Natural killer cell (primary cell): ENCODE measurements around the gene MCM7. TPM values are rescaled to one million over a fixed set of nuclear protein-coding genes. Genes with fewer than 3 reads are reported as not detected.

Experiments
- ATAC-seq, 3 donors: fragments of 150-1000 bp in 2 of 3; fragments of 200-7000 bp in 1 of 3; cut with Tn5 transposase; 1 replicate in 1 of 3; 2 replicates in 2 of 3; pipeline ENCODE4 v1.10.0; 2021; ENCODE audit warnings: mild to moderate bottlenecking in 2 of 3, moderate library complexity in 2 of 3
- DNase-seq, 2 donors: peaks; one replicate each; pipeline versions ENCODE4 v3.0.0 to v3.0.0-alpha.2; 2013 to 2021; ENCODE audit warnings: mixed read lengths in 1 of 2
- H3K27ac ChIP-seq: one replicate; pipeline ENCODE4 v1.5.1; 2013; ENCODE audit warnings: mild to moderate bottlenecking, low read length
- H3K27me3 ChIP-seq: one replicate; pipeline ENCODE4 v1.6.1; 2013; ENCODE audit warnings: low read length; ENCODE audit not compliant: control insufficient read depth, insufficient read depth
- H3K36me3 ChIP-seq: one replicate; pipeline ENCODE4 v1.6.1; 2013; ENCODE audit warnings: low read length; ENCODE audit not compliant: control insufficient read depth, insufficient read depth
- H3K4me1 ChIP-seq: one replicate; pipeline ENCODE4 v1.6.1; 2013; ENCODE audit warnings: low read length; ENCODE audit not compliant: control insufficient read depth, insufficient read depth
- H3K4me3 ChIP-seq: one replicate; pipeline ENCODE4 v1.5.1; 2013; ENCODE audit warnings: low read length
- H3K9me3 ChIP-seq: one replicate; pipeline ENCODE4 v1.6.1; 2013; ENCODE audit warnings: low read length; ENCODE audit not compliant: control insufficient read depth, insufficient read depth
- H3K27ac Mint-ChIP-seq, 2 donors: one replicate each; pipeline ENCODE4 v1.8.0; 2022; ENCODE audit warnings: mild to moderate bottlenecking in 2 of 2, mixed read lengths in 2 of 2, moderate library complexity in 1 of 2
- H3K27me3 Mint-ChIP-seq, 2 donors: one replicate each; pipeline ENCODE4 v1.8.0; 2022; ENCODE audit warnings: low read depth in 2 of 2, mixed read lengths in 2 of 2
- H3K36me3 Mint-ChIP-seq: one replicate; pipeline ENCODE4 v1.8.0; 2022; ENCODE audit warnings: mixed read lengths
- H3K4me1 Mint-ChIP-seq, 2 donors: one replicate each; pipeline ENCODE4 v1.8.0; 2022; ENCODE audit warnings: mixed read lengths in 2 of 2
- H3K4me3 Mint-ChIP-seq: one replicate; pipeline ENCODE4 v1.8.0; 2022; ENCODE audit warnings: mild to moderate bottlenecking, moderate library complexity, mixed read lengths
- H3K9me3 Mint-ChIP-seq, 2 donors: one replicate each; pipeline ENCODE4 v1.8.0; 2022; ENCODE audit warnings: mixed read lengths in 2 of 2
- CTCF ChIP-seq: fragments of 200-600 bp; IDR thresholded peaks from one replicate; pipeline ENCODE4 v1.8.0; 2022; ENCODE audit warnings: antibody characterized with exemption
- WGBS: methylation state at CpG from one replicate; pipeline ENCODE4 v1.1.7; 2013; ENCODE audit warnings: missing lambda C conversion rate; ENCODE audit not compliant: insufficient coverage; 5-methylcytosine and 5-hydroxymethylcytosine counted together
- intact Hi-C: fragments of 100-400 bp; cut with micrococcal nuclease; formaldehyde crosslinking; loops from one replicate; pipeline ENCODE4 v1.14.2; 2022
- total RNA-seq, 4 donors: library from RNA; stranded (reverse); fragments of 120-200 nt in 1 of 4; gene quantifications; one replicate each; pipeline versions ENCODE4 v1.2.3 to v1.2.4, GENCODE V29; 2013 to 2022

MCM7 gene
- total RNA-seq, 3 donors from 2014 or later (not counting 1 experiment from before 2014, with no cell fraction given), result 112 to 214 (median 137) TPM

- intact Hi-C loops, result no loop called here
- H3K9me3 Mint-ChIP-seq, result no peaks in the 10 kb centered on the region
- no peaks in the 10 kb centered on the region for H3K27me3 Mint-ChIP-seq
- no peak for ATAC-seq
- no peaks in the 10 kb centered on the region for H3K27me3 ChIP-seq
- H3K4me1 Mint-ChIP-seq, result peaks cover 36 to 47% of the 10 kb centered on the region in 2 donors
- no peak for TF ChIP-seq CTCF
- WGBS, result 95% methylated on average over 10 of the region's 10 CpGs
- H3K4me3 Mint-ChIP-seq, result peak overlapping the region; percentile 78
- H3K27ac Mint-ChIP-seq, result peak overlapping the region; percentile 96 to 98
- H3K9me3 ChIP-seq, result no peaks in the 10 kb centered on the region
- peaks cover 54% of the 10 kb centered on the region for H3K36me3 ChIP-seq
- no peak overlapping the region for H3K4me3 ChIP-seq
- H3K4me1 ChIP-seq, result peaks cover 28% of the 10 kb centered on the region
- H3K36me3 Mint-ChIP-seq, result peaks cover 19% of the 10 kb centered on the region
- H3K27ac ChIP-seq, result no peak overlapping the region
- DNase-seq, result no peak
Measured at GRCh38 chr7:100098913-100099312, 2.3 kb downstream of the MCM7 start.

- intact Hi-C loops, result no loop called here
- Histone ChIP-seq H3K4me3 (no peak overlapping the region), H3K27me3 (no peaks in the 10 kb centered on the region), H3K4me1 (peaks cover 14% of the 10 kb centered on the region), H3K27ac (no peak overlapping the region), H3K9me3 (no peaks in the 10 kb centered on the region), H3K36me3 (peaks cover 84% of the 10 kb centered on the region)
- no peak for DNase-seq
- Mint-ChIP-seq H3K27me3 (no peaks in the 10 kb centered on the region), H3K36me3 (peaks cover 27% of the 10 kb centered on the region), H3K4me3 (peak overlapping the region; percentile 32), H3K4me1 (peaks cover 29 to 36% of the 10 kb centered on the region in 2 donors), H3K27ac (peak overlapping the region; percentile 31 to 36), H3K9me3 (no peaks in the 10 kb centered on the region)
- ATAC-seq, result no peak
- whole genome bisulfite sequencing, result 98% methylated on average over 17 of the region's 17 CpGs
- no peak for TF ChIP-seq CTCF
Measured at GRCh38 chr7:100095704-100096103, 5.5 kb downstream of the MCM7 start.

- WGBS, result 90% methylated on average over 9 of the region's 9 CpGs
- no peak for ATAC-seq
Measured at GRCh38 chr7:100095289-100095688, 5.9 kb downstream of the MCM7 start.

More at GRCh38 chr7:100095289-100095688, 5.9 kb downstream of the MCM7 start:
- H3K4me1 ChIP-seq, result peaks cover 14% of the 10 kb centered on the region
- no peak for DNase-seq
- H3K27me3 ChIP-seq, result no peaks in the 10 kb centered on the region
- Mint-ChIP-seq H3K27me3 (no peaks in the 10 kb centered on the region), H3K36me3 (peaks cover 27% of the 10 kb centered on the region), H3K4me3 (no peak overlapping the region), H3K4me1 (peaks cover 29 to 40% of the 10 kb centered on the region in 2 donors), H3K27ac (peak overlapping the region; percentile 31 to 36), H3K9me3 (no peaks in the 10 kb centered on the region)
- H3K27ac ChIP-seq, result no peak overlapping the region
- no peaks in the 10 kb centered on the region for H3K9me3 ChIP-seq
- intact Hi-C loops, result no loop called here
- H3K4me3 ChIP-seq, result no peak overlapping the region
- TF ChIP-seq CTCF, result no peak
- H3K36me3 ChIP-seq, result peaks cover 84% of the 10 kb centered on the region
